HepG2 (cell line): ENCODE data around the gene LAG3.

Experiments
- POLR2AphosphoS5 ChIP-seq: IDR thresholded peaks from 2 replicates; pipeline ENCODE4 v1.6.1; 2012; ENCODE audit warnings: low read depth, low read length
- REL ChIP-seq: sonication (generic); formaldehyde crosslinking; conservative IDR thresholded peaks from 2 replicates; pipeline ENCODE4 v1.8.0; 2022; ENCODE audit warnings: mild to moderate bottlenecking, missing genetic modification reagents, moderate library complexity
- TBP ChIP-seq: sonication (generic); formaldehyde crosslinking; IDR thresholded peaks from 2 replicates; pipeline ENCODE4 v1.5.0; 2020; ENCODE audit warnings: missing genetic modification reagents

DNA sequence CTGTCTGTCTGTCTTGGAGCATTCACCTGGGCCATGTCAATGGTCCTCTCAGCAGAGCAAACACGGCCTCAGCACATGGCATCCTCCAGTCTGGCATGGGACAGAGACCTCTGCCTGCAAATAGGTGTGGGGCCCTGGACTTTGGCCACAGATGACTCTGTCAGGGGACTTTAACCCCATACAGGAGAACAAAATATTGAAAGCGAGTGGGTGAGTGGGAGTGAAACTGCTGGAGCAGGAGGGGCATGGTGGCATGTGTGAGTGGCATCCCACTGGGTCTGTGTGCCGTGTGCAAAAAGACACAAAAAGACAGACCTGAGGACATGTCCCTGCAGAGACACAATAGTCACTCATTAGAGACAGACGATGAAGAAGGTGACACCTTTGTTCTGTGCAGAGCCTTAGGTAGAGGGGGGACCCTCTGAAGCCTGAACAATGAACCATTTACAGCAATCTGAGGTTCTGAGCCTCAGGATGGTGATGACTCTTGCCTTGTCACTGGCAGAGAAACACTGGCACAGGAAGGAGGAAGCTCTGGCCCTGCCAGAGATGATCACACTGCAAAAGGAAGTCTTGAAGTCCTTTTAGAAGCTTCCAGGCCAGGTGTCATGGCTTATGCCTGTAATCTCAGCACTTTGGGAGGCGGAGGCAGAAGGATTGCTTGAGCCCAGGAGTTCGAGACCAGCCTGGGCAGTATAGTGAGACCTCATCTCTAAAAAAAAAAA lies 7.5 kb downstream of the LAG3 start:
- TF ChIP-seq TBP (CRISPR knock-in tag) (no peak), REL (CRISPR knock-in tag) (no peak), POLR2AphosphoS5 (no peak)
